ENCODE measurements around the gene XNDC1N. TPM values are rescaled to one million over a fixed set of nuclear protein-coding genes. Genes with fewer than 3 reads are reported as not detected.
"Not testable (repeated sequence)": the region's sequence is repeated elsewhere in the genome, so short reads cannot be mapped to it uniquely, and the experiment has no call there.

Gene XNDC1N
- total RNA-seq, 1 experiment from 2014 or later, result 0.41 TPM

DNA sequence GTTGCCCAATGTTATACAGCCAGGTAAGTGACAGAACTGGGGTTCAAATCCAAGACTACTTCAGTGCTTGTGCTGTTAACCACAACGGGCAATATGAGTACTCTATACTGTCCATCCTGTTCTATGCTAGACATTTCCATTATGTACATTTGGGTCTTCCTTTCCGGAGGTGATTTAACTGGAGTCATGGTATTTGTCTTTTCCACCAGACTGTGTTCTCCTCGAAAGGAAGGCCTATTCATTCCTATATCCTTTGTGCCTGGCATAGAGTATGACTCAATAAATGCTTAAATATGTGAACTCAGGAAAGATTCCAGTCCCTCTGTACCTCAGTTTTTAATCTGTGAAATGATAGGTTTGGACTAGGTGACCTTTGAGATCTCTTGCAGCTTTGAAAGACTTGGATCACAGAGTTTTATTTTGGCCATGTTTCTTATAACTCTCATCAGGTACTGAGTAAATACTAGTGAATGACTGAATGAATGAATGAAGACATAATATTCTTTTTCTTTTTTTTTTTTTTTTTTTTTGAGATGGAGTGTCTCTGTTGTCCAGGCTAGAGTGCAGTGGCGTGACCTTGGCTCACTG lies 7.0 kb upstream of the XNDC1N start:
- no peak for DNase-seq (ENCODE audit: low spot score)
- in situ Hi-C loops (cut with HindIII; ENCODE audit: low sequenced_read_pairs), result no loop called here

DNA sequence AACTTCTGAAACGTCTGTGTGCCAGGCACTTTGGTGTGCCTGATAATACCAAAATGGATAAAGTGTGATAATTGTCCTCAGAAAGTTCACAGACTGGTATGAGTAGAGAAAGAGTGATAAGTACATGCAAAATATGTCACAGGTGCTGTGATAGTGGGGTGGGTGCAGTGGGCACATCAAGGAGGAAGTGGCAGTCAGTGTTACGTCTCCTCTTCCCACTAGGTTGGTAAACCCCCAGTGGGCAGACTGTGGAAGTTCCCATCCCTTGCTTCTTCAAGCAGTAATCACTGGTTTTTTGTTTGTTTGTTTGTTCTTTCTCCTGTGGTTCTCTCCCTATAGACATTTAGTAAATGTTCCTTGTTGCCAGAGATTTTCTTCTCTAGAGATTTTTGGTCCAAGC lies 5.8 kb upstream of the XNDC1N start:
- no peak for DNase-seq (ENCODE audit: low spot score)
- in situ Hi-C loops (cut with HindIII; ENCODE audit: low sequenced_read_pairs), result no loop called here

DNA sequence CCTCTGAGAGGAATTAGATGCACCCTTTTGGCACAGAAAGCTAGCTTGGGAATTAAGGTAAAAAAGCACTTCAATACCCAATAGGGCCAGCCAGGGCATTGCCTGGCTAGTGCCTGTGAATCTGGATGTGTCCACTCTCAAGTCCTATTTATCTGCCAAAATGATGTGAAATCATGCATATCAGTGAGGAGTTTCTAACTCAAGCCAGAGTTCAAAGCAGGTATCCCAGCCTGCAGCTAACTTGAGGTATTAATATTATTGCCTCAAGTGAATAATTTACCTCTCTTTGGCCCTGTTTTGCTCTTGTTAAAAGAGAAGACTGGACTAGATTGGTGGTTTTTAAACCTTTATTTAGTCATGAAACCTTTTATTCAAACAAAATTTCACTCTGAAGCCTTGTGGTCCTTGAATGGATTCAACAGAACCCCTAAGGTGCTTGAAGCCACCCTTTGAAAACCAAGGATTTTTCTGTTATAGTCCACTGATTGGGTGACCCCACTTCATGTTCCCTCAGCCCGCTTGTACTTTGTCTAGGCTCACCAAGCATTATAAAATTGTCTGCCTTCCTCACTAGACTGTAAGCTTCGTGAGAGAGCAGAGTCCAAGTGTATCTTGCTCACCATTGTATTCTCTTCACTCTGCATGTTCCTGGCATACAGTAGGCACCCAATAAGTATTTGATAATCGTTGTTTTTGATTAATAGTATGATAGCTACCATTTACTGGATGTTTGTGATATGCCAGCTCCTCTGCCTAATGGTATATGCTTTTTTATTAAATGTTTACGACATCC lies 4.9 kb upstream of the XNDC1N start:
- DNase-seq (ENCODE audit: low spot score), result no peak
- in situ Hi-C loops (cut with HindIII; ENCODE audit: low sequenced_read_pairs), result no loop called here

DNA sequence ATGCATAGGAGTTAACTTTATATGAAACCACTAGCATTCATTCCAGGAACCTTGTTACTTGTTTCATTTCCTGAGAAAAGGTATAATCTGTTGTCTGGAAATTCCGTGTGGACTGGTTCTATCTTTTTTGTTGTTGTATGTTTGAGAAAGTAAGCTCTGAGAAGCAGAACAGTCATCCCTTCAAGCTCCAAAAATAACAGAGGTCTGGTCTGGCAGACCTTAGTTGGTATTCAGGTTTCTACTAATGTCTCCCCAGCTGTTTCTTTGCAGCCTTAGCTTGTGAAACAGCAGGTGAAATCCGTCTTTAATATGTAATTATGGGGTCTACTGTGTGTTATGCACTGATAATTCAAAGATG lies 2.8 kb upstream of the XNDC1N start:
- in situ Hi-C loops (cut with HindIII; ENCODE audit: low sequenced_read_pairs), result no loop called here
- no peak for DNase-seq (ENCODE audit: low spot score)

DNA sequence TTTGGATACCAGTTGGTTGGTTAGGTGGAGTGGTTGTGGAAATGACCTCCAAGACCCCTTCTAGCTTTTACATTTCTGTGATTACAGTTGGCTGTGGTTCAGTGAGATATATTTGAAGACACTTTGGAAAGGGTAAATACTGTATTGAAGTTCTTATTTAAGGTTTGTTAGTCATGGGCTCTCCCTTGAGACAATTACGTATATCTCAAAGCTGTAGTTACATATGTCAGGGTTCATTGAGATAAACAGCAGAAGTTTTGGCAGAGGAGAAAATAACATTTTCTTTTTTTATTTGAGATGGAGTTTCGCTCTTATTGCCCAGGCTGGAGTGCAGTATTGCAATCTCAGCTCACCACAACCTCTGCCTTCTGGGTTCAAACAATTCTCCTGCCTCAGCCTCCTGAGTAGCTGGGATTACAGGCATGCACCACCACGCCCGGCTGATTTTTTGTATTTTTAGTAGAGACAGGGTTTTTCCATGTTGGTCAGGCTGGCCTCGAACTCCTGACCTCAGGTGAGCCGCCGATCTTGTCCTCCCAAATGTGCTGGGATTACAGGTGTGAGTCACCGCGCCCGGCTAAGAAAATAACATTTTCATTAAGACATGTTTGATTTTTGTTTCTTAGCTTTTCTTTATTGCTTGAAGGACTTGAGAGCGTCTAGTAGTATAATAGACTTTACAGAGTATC lies 2.3 kb upstream of the XNDC1N start:
- no peak for DNase-seq (ENCODE audit: low spot score)
- in situ Hi-C loops (cut with HindIII; ENCODE audit: low sequenced_read_pairs), result no loop called here

DNA sequence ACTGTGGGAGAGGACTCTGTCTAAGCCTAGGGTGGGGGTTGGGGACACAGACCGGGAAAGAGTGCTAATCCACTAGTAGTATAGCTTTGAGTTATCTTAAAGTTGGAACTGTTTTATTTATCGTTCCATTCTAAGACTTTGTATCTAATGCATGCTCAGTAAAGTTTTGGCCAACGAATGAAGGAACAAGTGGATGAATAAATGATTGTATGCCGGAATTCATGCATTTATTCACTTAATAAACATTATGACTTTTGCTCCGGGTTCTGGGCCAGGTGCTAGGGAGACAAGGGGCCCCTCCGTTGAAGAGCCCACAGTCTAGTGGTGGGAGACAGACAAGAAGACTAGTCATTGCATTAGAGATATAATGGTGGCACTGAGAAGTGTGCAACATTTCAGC lies 1.1 kb upstream of the XNDC1N start:
- in situ Hi-C loops (cut with HindIII; ENCODE audit: low sequenced_read_pairs), result no loop called here
- DNase-seq (ENCODE audit: low spot score), result no peak

DNA sequence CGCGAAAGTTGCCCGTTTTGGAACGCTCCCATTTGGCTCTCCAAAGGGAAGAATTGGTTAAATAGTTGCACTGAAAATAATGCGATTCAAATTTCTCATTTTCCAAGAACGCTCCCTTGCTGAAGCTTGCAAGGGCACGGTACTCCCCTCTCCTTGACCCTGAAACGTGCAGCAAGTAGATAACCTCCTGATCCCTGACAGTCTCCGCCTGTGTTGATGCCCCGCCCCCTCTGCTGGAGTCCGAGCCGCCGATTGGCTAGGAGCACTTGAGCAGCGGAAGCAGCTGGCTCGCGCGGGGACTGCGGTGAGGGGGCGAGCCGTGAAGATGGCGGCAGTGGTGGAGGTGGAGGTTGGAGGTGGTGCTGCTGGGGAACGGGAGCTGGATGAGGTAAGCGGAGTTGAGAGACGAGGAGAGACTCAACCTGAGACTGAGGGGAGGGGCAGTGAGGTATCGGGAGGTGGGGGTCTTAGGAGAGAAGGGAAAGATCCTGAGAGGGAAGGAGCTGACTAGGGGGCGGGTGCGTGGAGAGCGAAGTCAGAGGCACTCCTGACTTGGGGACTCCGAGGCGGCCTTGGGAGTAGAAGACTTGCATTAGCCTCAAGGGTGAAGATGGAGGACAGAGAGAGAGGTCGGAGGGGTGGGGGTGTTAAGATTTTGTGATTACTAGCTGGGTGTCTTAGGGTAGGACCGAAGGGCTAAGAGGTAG lies 496 bp upstream of the XNDC1N start, which contains the start of gene RNF121:
Gene RNF121 (plus strand): TSS at position 310 of the 707 bp plus-strand sequence. CDS start 16 bp downstream, at position 326.
- in situ Hi-C loops (cut with HindIII; ENCODE audit: low sequenced_read_pairs), result no loop called here
- peak; percentile 97 for DNase-seq (ENCODE audit: low spot score)

DNA sequence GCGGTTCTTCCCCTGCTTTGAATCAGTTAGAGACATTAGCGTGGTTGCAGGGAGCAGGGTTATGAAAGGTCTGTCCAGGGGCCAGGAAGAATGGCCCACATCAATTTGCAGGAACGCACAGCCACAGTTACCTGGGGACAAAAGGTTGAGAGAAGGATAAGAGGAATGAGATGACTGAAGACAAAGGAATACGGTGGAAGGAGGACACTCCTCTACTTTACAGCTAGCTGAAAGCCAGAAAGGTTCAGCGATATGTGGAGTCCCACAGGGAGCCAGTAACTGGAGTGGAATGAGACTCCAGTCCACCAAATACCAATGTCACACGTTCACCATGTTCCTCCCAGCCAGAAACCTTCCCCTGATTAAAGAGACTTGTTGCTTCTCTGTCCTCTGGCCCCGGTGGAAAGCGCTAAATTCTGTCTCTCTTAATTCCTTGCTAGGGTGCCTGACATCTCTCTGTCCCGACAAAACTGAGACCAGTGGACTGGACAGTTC lies 10.7 kb downstream of the XNDC1N start:
- no peak for DNase-seq (ENCODE audit: low spot score)
- in situ Hi-C loops (cut with HindIII; ENCODE audit: low sequenced_read_pairs), result no loop called here

DNA sequence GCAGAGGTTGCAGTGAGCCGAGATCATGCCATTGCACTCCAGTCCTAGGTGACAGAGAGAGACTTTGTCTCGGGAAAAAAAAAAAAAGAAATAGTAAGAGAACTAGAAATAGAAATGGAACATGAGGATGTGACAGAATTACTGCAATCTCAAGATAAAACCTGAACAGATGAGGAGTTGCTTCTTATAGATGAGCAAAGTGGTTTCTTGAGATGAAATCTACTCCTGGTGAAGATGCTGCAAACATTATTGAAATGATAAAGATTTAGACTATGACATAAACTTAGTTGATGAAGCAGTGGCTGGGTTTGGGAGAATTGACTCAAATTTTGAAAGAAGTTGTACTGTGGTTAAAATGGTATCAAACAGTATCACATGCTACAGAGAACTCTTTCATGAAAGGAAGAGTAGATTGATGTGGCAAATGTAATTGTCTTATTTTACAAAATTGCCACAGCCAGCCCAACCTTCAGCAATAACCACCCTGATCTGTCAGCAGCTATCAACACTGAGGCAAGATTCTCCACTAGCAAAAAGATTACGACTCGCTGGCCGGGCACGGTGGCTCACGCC lies 13.7 kb downstream of the XNDC1N start:
- in situ Hi-C loops (cut with HindIII; ENCODE audit: low sequenced_read_pairs), result no loop called here
- DNase-seq (ENCODE audit: low spot score), result no peak

DNA sequence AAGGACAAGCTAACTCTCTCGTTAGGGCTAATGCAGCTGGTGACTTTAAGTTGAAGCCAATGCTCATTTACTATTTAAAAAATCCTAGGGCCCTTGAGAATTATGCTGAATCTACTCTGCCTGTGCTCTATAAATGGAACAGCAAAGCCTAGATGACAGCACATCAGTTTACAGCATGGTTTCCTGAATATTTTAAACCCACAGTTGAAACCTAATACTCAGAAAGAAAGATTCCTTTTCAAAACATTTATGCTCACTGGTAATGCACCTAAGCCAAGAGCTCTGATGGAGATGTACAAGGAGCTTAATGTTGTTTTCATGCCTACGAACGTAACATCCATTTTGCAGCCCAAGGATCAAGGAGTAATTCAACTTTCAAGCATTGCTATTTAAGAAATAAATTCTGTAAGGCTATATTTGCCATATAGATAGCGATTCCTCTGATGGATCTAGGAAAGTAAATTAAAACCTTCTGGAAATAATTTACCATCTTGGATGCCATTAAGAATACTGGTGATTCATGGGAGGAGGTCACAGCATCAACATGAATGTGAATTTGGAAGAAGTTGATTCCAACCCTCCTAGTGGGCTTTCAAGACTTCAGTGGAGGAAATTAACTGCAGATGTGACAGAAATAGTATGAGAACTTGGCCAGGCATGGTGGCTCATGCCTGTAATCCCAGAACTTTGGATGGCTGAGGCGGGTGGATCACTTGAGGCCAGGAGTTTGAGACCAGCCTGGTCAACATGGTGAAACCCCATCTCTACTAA lies 14.5 kb downstream of the XNDC1N start:
- in situ Hi-C loops (cut with HindIII; ENCODE audit: low sequenced_read_pairs), result no loop called here
- DNase-seq (ENCODE audit: low spot score), result no peak

DNA sequence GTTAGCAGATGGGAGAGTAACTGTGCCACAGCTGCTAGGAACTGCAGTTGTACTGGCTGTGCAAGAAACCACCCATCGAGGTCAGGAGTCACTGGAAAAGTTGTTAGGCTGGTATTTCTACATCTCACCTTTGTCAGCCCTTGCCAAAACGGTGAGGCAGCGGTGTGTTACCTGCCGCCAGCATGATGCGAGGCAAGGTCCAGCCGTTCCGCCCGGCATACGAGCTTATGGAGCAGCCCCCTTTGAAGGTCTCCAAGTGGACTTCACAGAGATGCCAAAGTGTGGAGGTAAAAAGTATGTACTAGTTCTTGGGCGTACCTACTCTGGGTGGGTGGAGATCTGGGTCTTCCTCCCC lies 16.4 kb downstream of the XNDC1N start:
- in situ Hi-C loops (cut with HindIII; ENCODE audit: low sequenced_read_pairs); DNase-seq (ENCODE audit: low spot score): not testable (repeated sequence)

DNA sequence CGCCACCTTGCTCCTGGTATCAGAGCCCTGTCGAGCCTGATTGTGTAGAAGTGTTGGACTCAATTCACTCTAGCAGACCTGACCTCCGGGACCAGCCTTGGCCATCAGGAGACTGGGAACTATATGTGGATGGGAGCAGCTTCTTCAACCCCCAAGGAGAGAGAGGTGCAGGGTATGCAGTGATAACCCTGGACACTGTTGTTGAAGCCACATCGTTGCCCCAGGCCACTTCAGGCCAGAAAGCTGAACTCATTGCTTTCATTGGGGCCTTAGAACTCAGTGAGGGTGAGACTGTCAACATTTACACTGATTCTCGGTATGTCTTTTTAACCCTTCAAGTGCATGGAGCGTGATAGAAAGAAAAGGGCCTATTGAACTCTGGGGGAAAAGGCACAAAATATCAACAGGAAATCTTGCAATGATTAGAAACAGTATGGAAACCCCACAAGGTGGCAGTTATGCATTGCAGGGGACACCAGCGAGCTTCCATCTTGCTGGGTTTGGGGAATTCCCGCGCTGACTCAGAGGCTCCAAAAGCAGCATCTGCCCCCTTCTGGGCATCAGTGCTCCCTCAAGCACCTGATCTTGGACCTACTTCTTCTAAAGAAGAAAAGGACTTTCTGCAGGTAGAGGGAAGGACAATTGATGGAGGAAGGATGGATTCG lies 16.9 kb downstream of the XNDC1N start:
- in situ Hi-C loops (cut with HindIII; ENCODE audit: low sequenced_read_pairs); DNase-seq (ENCODE audit: low spot score): not testable (repeated sequence)

DNA sequence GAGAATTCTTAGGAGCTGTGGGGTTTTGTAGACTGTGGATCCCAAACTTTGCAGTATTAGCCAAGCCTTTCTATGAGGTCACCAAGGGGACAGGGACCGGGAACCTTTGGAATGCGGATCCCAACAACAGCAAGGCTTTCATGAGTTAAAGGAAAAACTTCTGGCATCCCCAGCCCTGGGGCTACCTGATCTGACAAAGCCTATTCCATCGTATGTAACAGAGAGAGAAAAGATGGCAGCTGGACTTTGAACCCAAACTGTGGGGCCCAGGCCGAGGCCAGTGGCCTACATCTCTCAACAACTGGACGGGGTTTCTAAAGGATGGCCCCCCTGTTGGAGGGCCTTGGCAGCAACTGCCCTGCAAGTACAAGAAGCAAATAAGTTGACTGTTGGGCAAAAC lies 17.6 kb downstream of the XNDC1N start:
- in situ Hi-C loops (cut with HindIII; ENCODE audit: low sequenced_read_pairs); DNase-seq (ENCODE audit: low spot score): not testable (repeated sequence)

DNA sequence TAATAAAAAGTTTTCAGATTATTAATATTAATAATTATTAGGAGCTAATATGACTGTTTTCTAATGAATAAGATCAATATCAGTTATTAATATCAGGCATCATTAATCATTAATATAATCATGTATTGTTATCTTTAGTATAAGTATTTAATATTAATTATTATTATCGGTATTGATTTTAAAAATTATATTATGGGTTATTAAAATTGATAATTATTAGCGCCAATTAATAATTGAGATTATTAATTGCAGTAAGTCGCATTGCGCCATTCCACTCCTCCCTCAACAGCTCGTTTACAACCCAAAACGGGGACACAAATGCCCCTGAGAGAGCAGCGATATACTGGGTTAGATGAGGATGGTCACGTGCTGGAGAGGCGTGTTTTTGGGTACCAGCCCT lies 20.2 kb downstream of the XNDC1N start:
- no peak for DNase-seq (ENCODE audit: low spot score)
- in situ Hi-C loops (cut with HindIII; ENCODE audit: low sequenced_read_pairs), result no loop called here

DNA sequence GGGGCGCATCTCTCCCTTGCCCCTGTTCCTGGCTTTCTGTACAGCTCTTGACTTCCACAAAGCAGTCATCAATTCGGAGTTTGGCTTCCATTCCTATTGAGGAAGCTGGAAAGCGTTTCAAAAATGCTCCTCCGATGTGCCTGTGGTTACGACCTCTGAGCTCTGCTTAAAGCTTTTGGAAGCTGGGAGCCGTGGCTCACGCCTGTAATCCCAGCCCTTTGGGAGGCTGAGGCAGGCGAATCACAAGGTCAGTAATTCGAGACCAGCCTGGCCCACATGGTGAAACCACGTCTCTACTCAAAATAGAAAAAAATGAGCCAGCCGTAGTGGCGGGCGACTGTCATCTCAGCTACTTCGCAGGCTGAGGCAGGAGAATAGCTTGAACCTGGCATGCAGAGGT lies 27.3 kb downstream of the XNDC1N start:
- in situ Hi-C loops (cut with HindIII; ENCODE audit: low sequenced_read_pairs); DNase-seq (ENCODE audit: low spot score): not testable (repeated sequence)

DNA sequence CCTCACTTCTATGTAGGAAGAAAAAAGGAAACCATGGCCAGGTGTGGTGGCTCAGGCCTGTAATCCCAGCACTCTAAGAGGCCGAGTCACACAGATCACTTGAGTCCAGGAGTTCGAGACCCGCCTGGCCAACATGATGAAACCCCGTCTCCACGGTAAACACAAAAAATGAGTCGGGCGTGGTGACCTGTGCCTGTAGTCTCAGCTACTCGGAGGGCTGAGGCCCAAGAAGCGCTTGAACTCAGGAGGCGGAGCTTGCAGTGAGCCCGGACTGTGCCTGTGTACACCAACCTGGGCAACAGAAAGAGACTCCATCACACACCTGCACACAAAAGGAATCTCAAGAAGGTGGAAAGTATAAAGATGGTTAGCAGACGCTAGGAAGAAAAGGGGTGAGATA lies 32.4 kb downstream of the XNDC1N start:
- in situ Hi-C loops (cut with HindIII; ENCODE audit: low sequenced_read_pairs), result no loop called here

DNA sequence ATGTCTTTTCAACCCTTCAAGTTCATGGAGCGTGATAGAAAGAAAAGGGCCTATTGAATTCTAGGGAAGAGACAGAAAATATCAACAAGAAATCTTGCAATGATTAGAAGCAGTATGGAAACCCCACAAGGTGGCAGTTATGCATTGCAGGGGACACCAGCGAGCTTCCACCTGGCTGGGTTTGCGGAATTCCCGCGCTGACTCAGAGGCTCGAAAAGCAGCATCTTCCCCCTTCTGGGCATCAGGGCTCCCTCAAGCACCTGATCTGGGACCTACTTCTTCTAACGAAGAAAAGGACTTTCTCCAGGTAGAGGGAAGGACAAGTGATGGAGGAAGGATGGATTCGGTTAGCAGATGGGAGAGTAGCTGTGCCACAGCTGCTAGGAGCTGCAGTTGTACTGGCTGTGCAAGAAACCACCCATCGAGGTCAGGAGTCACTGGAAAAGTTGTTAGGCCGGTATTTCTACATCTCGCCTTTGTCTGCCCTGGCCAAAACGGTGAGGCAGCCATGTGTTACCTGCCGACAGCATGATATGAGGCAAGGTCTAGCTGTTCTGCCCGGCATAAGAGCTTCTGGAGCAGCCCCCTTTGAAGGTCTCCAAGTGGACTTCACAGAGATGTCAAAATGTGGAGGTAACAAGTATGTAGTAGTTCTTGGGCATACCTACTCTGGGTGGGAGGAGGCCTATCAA lies 39.1 kb downstream of the XNDC1N start:
- in situ Hi-C loops (cut with HindIII; ENCODE audit: low sequenced_read_pairs); DNase-seq (ENCODE audit: low spot score): not testable (repeated sequence)

More for the DNA sequence above, 32.4 kb downstream of the XNDC1N start:
- DNase-seq (ENCODE audit: low spot score), result no peak

All from G401 (cell line).